Ovary (tissue), 9 donors: ENCODE measurements around the gene PLEKHO2. TPM values are rescaled to one million over a fixed set of nuclear protein-coding genes. Genes with fewer than 3 reads are reported as not detected.

Source experiments
- DNase-seq, 5 donors: peaks; one replicate each; pipeline ENCODE4 v3.0.0-alpha.2; 2019 to 2020
- H3K27ac ChIP-seq, 2 donors: fragments of 200-600 bp; one replicate each; pipeline versions ENCODE4 v1.5.1 to v1.8.0; 2019 to 2022
- H3K27me3 ChIP-seq: fragments of 200-600 bp; one replicate; pipeline ENCODE4 v1.8.0; 2022
- H3K36me3 ChIP-seq: fragments of 200-600 bp; sonication (generic); one replicate; pipeline ENCODE4 v1.5.1; 2019
- H3K4me1 ChIP-seq: one replicate; pipeline ENCODE4 v1.8.1; 2013; ENCODE audit warnings: mild to moderate bottlenecking, moderate library complexity; ENCODE audit not compliant: insufficient read depth
- H3K4me3 ChIP-seq: fragments of 200-600 bp; sonication (generic); one replicate; pipeline ENCODE4 v1.5.1; 2017
- H3K9me3 ChIP-seq, 2 donors: fragments of 200-600 bp in 1 of 2; sonication (generic) in 1 of 2; one replicate each; pipeline versions ENCODE4 v1.5.1 to v1.8.1; 2013 to 2019; ENCODE audit warnings: mild to moderate bottlenecking in 1 of 2, moderate library complexity in 1 of 2
- CTCF ChIP-seq, 3 donors: fragments of 450-650 bp in 2 of 3; fragments of 200-600 bp in 1 of 3; IDR thresholded peaks; one replicate each; pipeline versions ENCODE4 v1.5.1 to v1.8.0; 2016 to 2022; ENCODE audit warnings: antibody characterized with exemption in 3 of 3, mild to moderate bottlenecking in 1 of 3
- EP300 ChIP-seq: sonication (generic); formaldehyde crosslinking; IDR thresholded peaks from one replicate; pipeline ENCODE4 v1.6.1; 2017; ENCODE audit warnings: antibody characterized with exemption
- POLR2A ChIP-seq: fragments of 450-650 bp; IDR thresholded peaks from one replicate; pipeline ENCODE4 v1.6.1; 2017; ENCODE audit warnings: antibody characterized with exemption, mild to moderate bottlenecking, moderate library complexity
- WGBS, 3 donors: extraction: QIAGEN DNeasy Blood & Tissue Kit in 1 of 3; methylation state at CpG; one replicate each; pipeline versions ENCODE4 v1.1.5 to v1.1.7; 2013 to 2017; 5-methylcytosine and 5-hydroxymethylcytosine counted together
- intact Hi-C, 4 donors: fragments of 100-400 bp; cut with DNase I; formaldehyde crosslinking; loops; one replicate each; pipeline versions ENCODE4 v1.11.0 to v1.15.1; 2022 to 2023
- polyA plus RNA-seq, 2 donors: library from polyadenylated mRNA; stranded (reverse); fragments of 200-250 nt in 1 of 2; fragments of 350-450 nt in 1 of 2; fragmentation: Illumina TruSeq in 1 of 2; extraction: RNeasy Lipid Tissue Mini Kit (QIAGEN cat#74804) in 1 of 2; gene quantifications; one replicate each; pipeline ENCODE4 v1.2.3, GENCODE V29; 2013 to 2014
- total RNA-seq, 7 donors: library from RNA; depleted of rRNA in 2 of 7; stranded (reverse); fragments of >200 nt in 2 of 7; fragmentation: NEBNext Ultra II Directional in 3 of 7; extraction: Animal tissue kit (Norgen Biotek cat#: 25700) in 3 of 7; gene quantifications; one replicate each; pipeline versions ENCODE4 v1.1.0 to v1.2.4, GENCODE V29; 2016 to 2023
- donor health status: DM: no; HTN: no; CAD: no; lungs with moderate emphysema.
- donor health status: DM: no; HTN: no; CAD: no.
- donor health status: Bipolar disorder and iron deficiency.
- donor health status: DM: yes; HTN: yes; CAD: no.
- donor health status: DM: no; HTN: no; CAD: no.
- donor health status: DM: yes; HTN: yes; CAD: no.

Gene PLEKHO2
- total and polyA plus RNA-seq, 9 donors: 12.6 to 42.7 (median 27.5) TPM

- Histone ChIP-seq H3K4me3 (no peak overlapping the region), H3K9me3 (no peaks in the 10 kb centered on the region), H3K4me1 (peaks cover 29% of the 10 kb centered on the region), H3K27me3 (no peaks in the 10 kb centered on the region), H3K27ac (peak overlapping the region in 1 of 2 donors; percentile 30), H3K36me3 (no peaks in the 10 kb centered on the region)
- TF ChIP-seq EP300 (no peak), POLR2A (no peak), CTCF (IDR thresholded peaks at IDR 0.05) (no peak)
- DNase-seq: no peak
- WGBS, 3 donors: 62 to 73% (median 68%) methylated on average over 3 of the region's 3 CpGs
- intact Hi-C loops: no loop called here
Observed at GRCh38 chr15:64854526-64854925, 12.8 kb downstream of the PLEKHO2 start.

GRCh38 chr15:64855205-64855975, 13.7 kb downstream of the PLEKHO2 start:
- H3K27me3 ChIP-seq: no peaks in the 10 kb centered on the region
- WGBS, 3 donors: 74 to 76% (median 74%) methylated on average over 7 of the region's 7 CpGs
- intact Hi-C loops: no loop called here
- peak overlapping the region in 1 of 2 donors; percentile 30 for H3K27ac ChIP-seq
- H3K4me1 ChIP-seq: peaks cover 29% of the 10 kb centered on the region
- H3K4me3 ChIP-seq: no peak overlapping the region
- no peaks in the 10 kb centered on the region for H3K9me3 ChIP-seq
- no peak for TF ChIP-seq EP300
- no peak for TF ChIP-seq CTCF (IDR thresholded peaks at IDR 0.05)
- TF ChIP-seq POLR2A: no peak
- no peak for DNase-seq
- no peaks in the 10 kb centered on the region for H3K36me3 ChIP-seq

GRCh38 chr15:64856429-64857145, 14.9 kb downstream of the PLEKHO2 start:
- no peaks in the 10 kb centered on the region for H3K9me3 ChIP-seq
- H3K27ac ChIP-seq: peak overlapping the region; percentile 38 to 54
- WGBS, 3 donors: 16 to 22% (median 18%) methylated on average over 5 of the region's 5 CpGs
- intact Hi-C loops: no loop called here
- peaks cover 30% of the 10 kb centered on the region for H3K4me1 ChIP-seq
- no peak for TF ChIP-seq EP300
- TF ChIP-seq POLR2A: no peak
- TF ChIP-seq CTCF (IDR thresholded peaks at IDR 0.05): no peak
- no peaks in the 10 kb centered on the region for H3K36me3 ChIP-seq
- H3K27me3 ChIP-seq: no peaks in the 10 kb centered on the region
- peak; percentile 49 to 73 (median 57) for DNase-seq
- H3K4me3 ChIP-seq: no peak overlapping the region

- peak in 1 of 5 donors; percentile 41 for DNase-seq
- Histone ChIP-seq H3K27ac (peak overlapping the region; percentile 38 to 54), H3K27me3 (no peaks in the 10 kb centered on the region), H3K9me3 (no peaks in the 10 kb centered on the region), H3K4me3 (no peak overlapping the region), H3K36me3 (no peaks in the 10 kb centered on the region), H3K4me1 (peaks cover 27% of the 10 kb centered on the region)
- TF ChIP-seq POLR2A (no peak), CTCF (IDR thresholded peaks at IDR 0.05) (no peak), EP300 (no peak)
- 53 to 55% (median 53%) methylated on average over 4 of the region's 4 CpGs for WGBS, 3 donors
- intact Hi-C loops: no loop called here
Observed at GRCh38 chr15:64857421-64857820, 15.7 kb downstream of the PLEKHO2 start.
